HCT116 (cell line): ENCODE measurements around the gene GRIP2. TPM values are rescaled to one million over a fixed set of nuclear protein-coding genes. Genes with fewer than 3 reads are reported as not detected.

Experiments
- ATAC-seq: fragments of 200-7000 bp; cut with Tn5 transposase; 2 replicates; pipeline ENCODE4 v1.9.1; 2020; ENCODE audit warnings: mild to moderate bottlenecking, moderate library complexity
- BruUV-seq: library from RNA; stranded (reverse); fragments of 400-500 nt; replicated peaks from 2 replicates; lab custom pipeline; 2021; lab: Mats Ljungman, UMichigan
- CTCF ChIA-PET: fragments of 300-600 bp; sonication (Branson Sonifier 250); formaldehyde crosslinking; loops from one replicate; lab custom pipeline; 2021; ENCODE audit warnings: antibody characterized with exemption; lab: Charles Lee
- POLR2A ChIA-PET: fragments of 300-600, 350-600 bp; sonication (Branson Sonifier 250); formaldehyde crosslinking; loops from one replicate; lab custom pipeline; 2021; ENCODE audit warnings: antibody characterized with exemption; lab: Charles Lee
- RAD21 ChIA-PET, 2 experiments: fragments of 300-600 bp; sonication (Branson Sonifier 250); formaldehyde crosslinking; loops; one replicate each; lab custom pipeline; 2023; ENCODE audit warnings: low total read pairs in 2 of 2; ENCODE audit not compliant: uncharacterized antibody in 2 of 2, unreplicated experiment in 2 of 2, low non-redundant PET in 1 of 2; lab: Charles Lee
- DNase-seq: peaks from one replicate; pipeline ENCODE4 v3.0.0-alpha.2; 2010; ENCODE audit warnings: low read depth, low spot score
- H2AFZ ChIP-seq: fragments of 200-600 bp; shearing (Covaris generic), sonication (generic); 2 replicates; pipeline ENCODE4 v1.6.1; 2017; ENCODE audit warnings: low read depth, mixed run types, mixed read lengths, antibody characterized with exemption, low read length; ENCODE audit not compliant: poor library complexity, severe bottlenecking
- H3K27ac ChIP-seq: 2 replicates; pipeline ENCODE4 v1.5.1; 2012; ENCODE audit warnings: low read depth, low read length
- H3K27me3 ChIP-seq: fragments of 200-600 bp; sonication (generic); 2 replicates; pipeline ENCODE4 v1.6.1; 2016; ENCODE audit warnings: mixed run types, low read length, mixed read lengths; ENCODE audit not compliant: insufficient read depth
- H3K36me3 ChIP-seq, 2 experiments: fragments of 200-500 bp in 1 of 2; fragments of 200-600 bp in 1 of 2; sonication (Bioruptor generic) in 1 of 2; sonication (generic) in 1 of 2; 2 replicates each; pipeline versions ENCODE4 v1.5.1 to v1.6.1; 2014 to 2016; ENCODE audit warnings: low read length in 2 of 2, inconsistent platforms in 1 of 2, mixed read lengths in 1 of 2, mixed run types in 1 of 2; ENCODE audit not compliant: insufficient read depth in 2 of 2, control insufficient read depth in 1 of 2
- H3K4me1 ChIP-seq, 2 experiments: fragments of 200-600 bp in 1 of 2; sonication (generic) in 1 of 2; 2 replicates each; pipeline versions ENCODE4 v1.5.1 to v1.6.1; 2012 to 2017; ENCODE audit warnings: low read length in 2 of 2, inconsistent platforms in 1 of 2, mild to moderate bottlenecking in 1 of 2, mixed read lengths in 1 of 2, mixed run types in 1 of 2, moderate library complexity in 1 of 2; ENCODE audit not compliant: insufficient read depth in 2 of 2, control insufficient read depth in 1 of 2
- H3K4me2 ChIP-seq: fragments of 200-600 bp; sonication (generic); 2 replicates; pipeline ENCODE4 v1.6.1; 2017; ENCODE audit warnings: mixed run types, low read length, mixed read lengths
- H3K4me3 ChIP-seq, 2 experiments: fragments of 200-600 bp in 1 of 2; sonication (generic) in 1 of 2; replicated peaks in 1 of 2; 2 replicates each; pipeline ENCODE4 v1.5.1; 2011 to 2016; ENCODE audit warnings: low read length in 2 of 2, control low read depth in 1 of 2, low read depth in 1 of 2, mild to moderate bottlenecking in 1 of 2, mixed read lengths in 1 of 2, mixed run types in 1 of 2
- H3K79me2 ChIP-seq: fragments of 200-600 bp; sonication (generic); 2 replicates; pipeline ENCODE4 v1.6.1; 2017; ENCODE audit warnings: mild to moderate bottlenecking, mixed run types, low read length, moderate library complexity, mixed read lengths; ENCODE audit not compliant: insufficient read depth
- H3K9ac ChIP-seq: fragments of 200-600 bp; sonication (generic); 2 replicates; pipeline ENCODE4 v1.6.1; 2016; ENCODE audit warnings: low read length, mixed read lengths
- H3K9me2 ChIP-seq: fragments of 200-600 bp; sonication (generic), shearing (Covaris generic); 2 replicates; pipeline ENCODE4 v1.6.1; 2017; ENCODE audit warnings: mixed run types, mild to moderate bottlenecking, moderate library complexity; ENCODE audit not compliant: insufficient read depth
- H3K9me3 ChIP-seq, 2 experiments: fragments of 200-500 bp in 1 of 2; fragments of 200-600 bp in 1 of 2; sonication (Bioruptor generic) in 1 of 2; sonication (generic) in 1 of 2; 2 replicates each; pipeline ENCODE4 v1.6.1; 2014 to 2017; ENCODE audit warnings: low read length in 2 of 2, mixed read lengths in 2 of 2, inconsistent platforms in 1 of 2, low read depth in 1 of 2, mild to moderate bottlenecking in 1 of 2, mixed run types in 1 of 2, moderate library complexity in 1 of 2; ENCODE audit not compliant: control insufficient read depth in 1 of 2, insufficient read depth in 1 of 2
- H4K20me1 ChIP-seq: fragments of 200-600 bp; sonication (generic), shearing (Covaris generic); 2 replicates; pipeline ENCODE4 v1.6.1; 2017; ENCODE audit warnings: mixed run types, mild to moderate bottlenecking, moderate library complexity; ENCODE audit not compliant: insufficient read depth
- ATF3 ChIP-seq: IDR thresholded peaks from 2 replicates; pipeline ENCODE4 v1.6.1; 2012
- CTCF ChIP-seq, 3 experiments: fragments of 200-600 bp in 1 of 3; sonication (generic) in 1 of 3; IDR thresholded peaks in 2 of 3; conservative IDR thresholded peaks in 1 of 3; 2 replicates each; pipeline ENCODE4 v1.5.1; 2012 to 2017; ENCODE audit warnings: low read depth in 2 of 3, low read length in 2 of 3, antibody characterized with exemption in 1 of 3, borderline replicate concordance in 1 of 3, control low read depth in 1 of 3, mild to moderate bottlenecking in 1 of 3, mixed read lengths in 1 of 3, mixed run types in 1 of 3, moderate library complexity in 1 of 3; ENCODE audit not compliant: insufficient read depth in 1 of 3
- ELF1 ChIP-seq: IDR thresholded peaks from 2 replicates; pipeline ENCODE4 v1.6.1; 2012; ENCODE audit warnings: low read depth, borderline replicate concordance
- EZH2 ChIP-seq: fragments of 200-600 bp; sonication (generic); IDR thresholded peaks from 2 replicates; pipeline ENCODE4 v1.6.1; 2017; ENCODE audit warnings: antibody characterized with exemption, mixed run types
- POLR2A ChIP-seq: IDR thresholded peaks from 2 replicates; pipeline ENCODE4 v1.7.0; 2011; ENCODE audit warnings: borderline replicate concordance; ENCODE audit not compliant: insufficient read depth, insufficient read length; ENCODE audit errors: extremely low read depth
- SIN3A ChIP-seq: IDR thresholded peaks from 2 replicates; pipeline ENCODE4 v1.6.1; 2012; ENCODE audit warnings: low read depth
- SP1 ChIP-seq: IDR thresholded peaks from 2 replicates; pipeline ENCODE4 v1.6.1; 2012; ENCODE audit warnings: low read depth
- SRF ChIP-seq: IDR thresholded peaks from 2 replicates; pipeline ENCODE4 v1.6.1; 2012; ENCODE audit warnings: low read depth
- TCF7L2 ChIP-seq: IDR thresholded peaks from 2 replicates; pipeline ENCODE4 v1.7.0; 2011; ENCODE audit warnings: borderline replicate concordance, inconsistent platforms; ENCODE audit not compliant: insufficient read depth, insufficient read length; ENCODE audit errors: extremely low read depth
- ZNF274 ChIP-seq: fragments of 200-500 bp; sonication (Bioruptor generic); IDR thresholded peaks from 2 replicates; pipeline ENCODE4 v1.6.1; 2014; ENCODE audit warnings: mild to moderate bottlenecking, low read depth, low read length, inconsistent platforms
- intact Hi-C: fragments of 100-400 bp; cut with micrococcal nuclease; formaldehyde crosslinking; loops from 2 replicates; pipeline ENCODE4 v1.10.0; 2022
- total RNA-seq: library from RNA; stranded (reverse); gene quantifications from one replicate; pipeline ENCODE4 v1.2.1, GENCODE V29; 2021; ENCODE audit not compliant: unreplicated experiment

The GRIP2 gene
- total RNA-seq, 1 experiment from 2014 or later: 0.34 TPM

GRCh38 chr3:14457999-14458398 lies 82.1 kb downstream of the GRIP2 start:
- no peak for DNase-seq
- no peaks in the 10 kb centered on the region for H3K79me2 ChIP-seq
- 0 out of 2 replicates have a peak, but pooled peaks have one; percentile 45 for ATAC-seq
- no peak overlapping the region for H3K9ac ChIP-seq
- no peaks in the 10 kb centered on the region for H3K9me3 ChIP-seq
- no peaks in the 10 kb centered on the region for H4K20me1 ChIP-seq
- no peaks in the 10 kb centered on the region for H3K27me3 ChIP-seq
- peaks cover 11 to 28% of the 10 kb centered on the region in 2 experiments; a peak in 3 of 4 replicates for H3K36me3 ChIP-seq
- no peak overlapping the region for H3K4me3 ChIP-seq
- no peak overlapping the region for H2AFZ ChIP-seq
- no peak overlapping the region for H3K4me2 ChIP-seq
- H3K4me1 ChIP-seq: peaks cover 9 to 10% of the 10 kb centered on the region in 2 experiments
- POLR2A ChIA-PET: no interaction called here
- RAD21 ChIA-PET: no interaction called here
- no TSS peak for BruUV-seq
- CTCF ChIA-PET: interaction anchor here (1.2 kb wide), 1 partner anchor 254 kb away, joined by 4 read pairs; no protein-coding TSS in a partner anchor
- no peaks in the 10 kb centered on the region for H3K9me2 ChIP-seq
- intact Hi-C loops: no loop called here
- H3K27ac ChIP-seq: no peak overlapping the region
- TF ChIP-seq ELF1 (no peak), CTCF (IDR thresholded peaks at IDR 0.05 in 2 of 3, conservative IDR thresholded peaks at IDR 0.05 in 1 of 3; ENCODE audit: borderline replicate concordance in 1 of 3, insufficient read depth in 1 of 3, low read depth in 2 of 3, low read length in 2 of 3) (no peak), SRF (no peak), ATF3 (no peak), ZNF274 (no peak), POLR2A (no peak), SP1 (no peak), TCF7L2 (no peak), SIN3A (no peak), EZH2 (no peak)
